HL-60 (cell line): ENCODE results near the gene FAM240B.

Source experiments
- DNase-seq, 2 experiments: peaks; one replicate each; pipeline ENCODE4 v3.0.0-alpha.2; 2010 to 2020; ENCODE audit warnings: low read depth in 1 of 2, low spot score in 1 of 2
- H3K27ac ChIP-seq: fragments of 250-450 bp; sonication (Bioruptor Pico); replicated peaks from 2 replicates; pipeline ENCODE4 v1.5.1; 2020; ENCODE audit warnings: mild to moderate bottlenecking, moderate library complexity
- H3K27me3 ChIP-seq: fragments of 250-450 bp; sonication (Bioruptor Pico); 2 replicates; pipeline ENCODE4 v1.5.1; 2021; ENCODE audit warnings: mild to moderate bottlenecking, moderate library complexity; ENCODE audit not compliant: insufficient read depth, poor library complexity, severe bottlenecking
- H3K4me3 ChIP-seq: replicated peaks from 2 replicates; pipeline ENCODE4 v1.5.1; 2011; ENCODE audit warnings: mild to moderate bottlenecking, control low read depth, low read length; ENCODE audit not compliant: insufficient read depth
- GABPA ChIP-seq: IDR thresholded peaks from 2 replicates; pipeline ENCODE4 v1.6.1; 2012; ENCODE audit warnings: low read depth
- POLR2AphosphoS5 ChIP-seq: IDR thresholded peaks from 2 replicates; pipeline ENCODE4 v1.6.1; 2012; ENCODE audit warnings: low read depth
- REST ChIP-seq: IDR thresholded peaks from 2 replicates; pipeline ENCODE4 v1.6.1; 2012; ENCODE audit warnings: low read depth; ENCODE audit not compliant: insufficient replicate concordance
- SPI1 ChIP-seq: IDR thresholded peaks from 2 replicates; pipeline ENCODE4 v1.6.1; 2012; ENCODE audit warnings: low read depth, mild to moderate bottlenecking, borderline replicate concordance
- TF ChIP-seq, protein P1 (sequence below): IDR thresholded peaks from one replicate; pipeline ENCODE4 v1.5.1; 2011; ENCODE audit warnings: low read length, control low read depth, inconsistent platforms; ENCODE audit not compliant: insufficient read depth

Gene FAM240B

GRCh38 chr9:38652044-38652443, 67.9 kb downstream of the FAM240B start:
- DNase-seq: no peak
- no peak for TF ChIP-seq SPI1
- TF ChIP-seq, protein P1, sequence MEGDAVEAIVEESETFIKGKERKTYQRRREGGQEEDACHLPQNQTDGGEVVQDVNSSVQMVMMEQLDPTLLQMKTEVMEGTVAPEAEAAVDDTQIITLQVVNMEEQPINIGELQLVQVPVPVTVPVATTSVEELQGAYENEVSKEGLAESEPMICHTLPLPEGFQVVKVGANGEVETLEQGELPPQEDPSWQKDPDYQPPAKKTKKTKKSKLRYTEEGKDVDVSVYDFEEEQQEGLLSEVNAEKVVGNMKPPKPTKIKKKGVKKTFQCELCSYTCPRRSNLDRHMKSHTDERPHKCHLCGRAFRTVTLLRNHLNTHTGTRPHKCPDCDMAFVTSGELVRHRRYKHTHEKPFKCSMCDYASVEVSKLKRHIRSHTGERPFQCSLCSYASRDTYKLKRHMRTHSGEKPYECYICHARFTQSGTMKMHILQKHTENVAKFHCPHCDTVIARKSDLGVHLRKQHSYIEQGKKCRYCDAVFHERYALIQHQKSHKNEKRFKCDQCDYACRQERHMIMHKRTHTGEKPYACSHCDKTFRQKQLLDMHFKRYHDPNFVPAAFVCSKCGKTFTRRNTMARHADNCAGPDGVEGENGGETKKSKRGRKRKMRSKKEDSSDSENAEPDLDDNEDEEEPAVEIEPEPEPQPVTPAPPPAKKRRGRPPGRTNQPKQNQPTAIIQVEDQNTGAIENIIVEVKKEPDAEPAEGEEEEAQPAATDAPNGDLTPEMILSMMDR: no peak
- TF ChIP-seq POLR2AphosphoS5: no peak
- no peak for TF ChIP-seq REST
- TF ChIP-seq GABPA: no peak
- Histone ChIP-seq H3K4me3 (no peak overlapping the region), H3K27ac (no peak overlapping the region), H3K27me3 (no peaks in the 10 kb centered on the region)

DNA sequence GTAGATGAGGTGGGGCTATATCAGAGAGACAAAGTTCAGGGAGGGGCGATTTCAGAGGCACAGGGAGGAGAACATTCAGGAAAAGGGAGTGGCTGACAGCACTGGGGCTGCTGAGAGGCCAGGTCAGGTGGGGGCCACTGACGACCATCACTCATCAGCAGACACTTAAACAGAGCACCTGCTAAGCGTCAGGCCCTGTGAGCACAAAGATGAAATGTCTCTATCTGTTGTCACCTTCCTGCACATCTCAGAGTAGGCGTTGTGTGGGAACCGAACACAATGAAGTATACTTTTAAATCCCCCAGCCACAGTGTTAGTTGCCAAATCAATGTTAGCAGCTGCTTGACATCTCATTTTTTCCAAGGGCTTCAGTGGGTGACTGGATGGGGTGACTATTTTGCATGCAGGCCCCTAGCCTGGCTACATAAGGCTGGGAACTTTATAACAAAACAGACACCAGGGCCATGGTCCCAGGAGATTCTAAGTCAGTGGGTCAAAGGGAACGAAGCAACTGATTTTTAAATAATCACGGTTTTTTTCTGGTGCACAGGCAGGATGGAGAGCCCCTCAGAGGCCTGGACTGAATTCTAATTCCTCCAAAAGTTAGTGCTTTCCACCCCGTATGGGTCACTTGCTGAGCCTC, 68.4 kb downstream of the FAM240B start:
- H3K27ac ChIP-seq: no peak overlapping the region
- H3K27me3 ChIP-seq: no peaks in the 10 kb centered on the region
- TF ChIP-seq GABPA (no peak), REST (no peak), POLR2AphosphoS5 (no peak), SPI1 (no peak)
- TF ChIP-seq, protein P1: no peak
- DNase-seq: no peak
- H3K4me3 ChIP-seq: no peak overlapping the region

- TF ChIP-seq, protein P1: no peak
- TF ChIP-seq REST (no peak), GABPA (no peak), POLR2AphosphoS5 (no peak), SPI1 (no peak)
- Histone ChIP-seq H3K27me3 (no peaks in the 10 kb centered on the region), H3K27ac (no peak overlapping the region), H3K4me3 (no peak overlapping the region)
- DNase-seq: no peak
Measured at GRCh38 chr9:38650564-38650963, 69.4 kb downstream of the FAM240B start.
